ENCODE results near the gene MAP3K15. TPM values are rescaled to one million over a fixed set of nuclear protein-coding genes. Genes with fewer than 3 reads are reported as not detected.

MAP3K15 gene
- total RNA-seq, 2 donors from 2014 or later: 0.26 to 0.33 TPM

- ATAC-seq (no peak), DNase-seq (peak in 1 of 4 donors; percentile 19)
- 25 to 41% methylated on average over 6 of the region's 6 CpGs for WGBS, 2 donors
- H3K4me1 ChIP-seq: peaks cover 6% of the 10 kb centered on the region
- no peaks in the 10 kb centered on the region for H3K9me3 ChIP-seq
- no peak overlapping the region for H3K27ac ChIP-seq
- intact Hi-C loops (cut with DNase I): no loop called here
- H3K27me3 ChIP-seq: no peaks in the 10 kb centered on the region
- TF ChIP-seq POLR2A (IDR thresholded peaks at IDR 0.05): no peak
- TF ChIP-seq, protein P1, sequence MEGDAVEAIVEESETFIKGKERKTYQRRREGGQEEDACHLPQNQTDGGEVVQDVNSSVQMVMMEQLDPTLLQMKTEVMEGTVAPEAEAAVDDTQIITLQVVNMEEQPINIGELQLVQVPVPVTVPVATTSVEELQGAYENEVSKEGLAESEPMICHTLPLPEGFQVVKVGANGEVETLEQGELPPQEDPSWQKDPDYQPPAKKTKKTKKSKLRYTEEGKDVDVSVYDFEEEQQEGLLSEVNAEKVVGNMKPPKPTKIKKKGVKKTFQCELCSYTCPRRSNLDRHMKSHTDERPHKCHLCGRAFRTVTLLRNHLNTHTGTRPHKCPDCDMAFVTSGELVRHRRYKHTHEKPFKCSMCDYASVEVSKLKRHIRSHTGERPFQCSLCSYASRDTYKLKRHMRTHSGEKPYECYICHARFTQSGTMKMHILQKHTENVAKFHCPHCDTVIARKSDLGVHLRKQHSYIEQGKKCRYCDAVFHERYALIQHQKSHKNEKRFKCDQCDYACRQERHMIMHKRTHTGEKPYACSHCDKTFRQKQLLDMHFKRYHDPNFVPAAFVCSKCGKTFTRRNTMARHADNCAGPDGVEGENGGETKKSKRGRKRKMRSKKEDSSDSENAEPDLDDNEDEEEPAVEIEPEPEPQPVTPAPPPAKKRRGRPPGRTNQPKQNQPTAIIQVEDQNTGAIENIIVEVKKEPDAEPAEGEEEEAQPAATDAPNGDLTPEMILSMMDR (IDR thresholded peaks at IDR 0.05): no peak
- no peak overlapping the region for H3K4me3 ChIP-seq
- H3K36me3 ChIP-seq (replicated peaks in 1 of 2; ENCODE audit: insufficient read depth in 1 of 2, low read depth in 2 of 2): no peaks in the 10 kb centered on the region
Observed at GRCh38 chrX:19342331-19342906, 172.9 kb downstream of the MAP3K15 start.

GRCh38 chrX:19334945-19335626, 180.2 kb downstream of the MAP3K15 start:
- ATAC-seq: no peak

DNA sequence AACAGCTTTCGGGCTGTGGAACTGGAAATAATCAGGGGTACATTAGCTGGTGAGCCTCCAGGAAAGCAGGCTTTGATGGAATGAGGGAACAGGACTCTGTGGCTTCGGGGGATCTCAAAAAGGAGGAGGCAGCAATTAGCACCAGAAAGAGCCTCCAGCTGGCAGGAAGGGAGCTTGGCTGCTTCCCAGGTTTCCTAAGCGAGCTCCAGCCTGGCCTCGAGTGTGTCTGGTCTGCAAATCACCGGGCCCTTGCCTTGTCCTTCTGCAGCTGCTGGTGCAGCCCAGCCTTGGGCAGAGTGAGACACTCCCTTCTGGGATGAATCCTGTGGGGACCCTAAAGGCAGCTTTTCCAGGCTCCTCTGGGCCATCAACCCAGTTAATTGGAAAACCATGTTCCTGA, 182.3 kb downstream of the MAP3K15 start:
- DNase-seq: peak in 1 of 4 donors; percentile 18
- WGBS, 2 donors: 41 to 66% methylated on average over 2 to 5 of the region's 5 CpGs
- intact Hi-C loops (cut with DNase I): no loop called here

More at GRCh38 chrX:19334945-19335626, 180.2 kb downstream of the MAP3K15 start:
- intact Hi-C loops (cut with DNase I): no loop called here
- H3K9me3 ChIP-seq: no peaks in the 10 kb centered on the region
- TF ChIP-seq POLR2A (IDR thresholded peaks at IDR 0.05): no peak
- TF ChIP-seq, protein P1 (IDR thresholded peaks at IDR 0.05): peak in 4 of 7 experiments; percentile 22 to 51 (median 34)
- peak in 1 of 4 donors; percentile 11 for DNase-seq
- H3K4me1 ChIP-seq: no peaks in the 10 kb centered on the region
- 71 to 73% methylated on average over 14 to 16 of the region's 16 CpGs for WGBS, 2 donors
- H3K36me3 ChIP-seq (replicated peaks in 1 of 2; ENCODE audit: insufficient read depth in 1 of 2, low read depth in 2 of 2): no peaks in the 10 kb centered on the region
- no peak overlapping the region for H3K27ac ChIP-seq
- H3K4me3 ChIP-seq: no peak overlapping the region
- H3K27me3 ChIP-seq: no peaks in the 10 kb centered on the region

GRCh38 chrX:19331831-19332230, 183.5 kb downstream of the MAP3K15 start:
- DNase-seq: no peak
- Histone ChIP-seq H3K27me3 (no peaks in the 10 kb centered on the region), H3K4me3 (no peak overlapping the region), H3K27ac (no peak overlapping the region), H3K9me3 (no peaks in the 10 kb centered on the region), H3K36me3 (replicated peaks in 1 of 2; ENCODE audit: insufficient read depth in 1 of 2, low read depth in 2 of 2) (no peaks in the 10 kb centered on the region), H3K4me1 (no peaks in the 10 kb centered on the region)
- intact Hi-C loops (cut with DNase I): no loop called here
- TF ChIP-seq POLR2A (IDR thresholded peaks at IDR 0.05): no peak
- WGBS, 2 donors: 76 to 93% methylated on average over 6 to 10 of the region's 10 CpGs
- ATAC-seq: no peak

More for the DNA sequence above, 182.3 kb downstream of the MAP3K15 start:
- no peak overlapping the region for H3K4me3 ChIP-seq
- no peaks in the 10 kb centered on the region for H3K27me3 ChIP-seq
- no peak for ATAC-seq
- H3K4me1 ChIP-seq: no peaks in the 10 kb centered on the region
- no peak overlapping the region for H3K27ac ChIP-seq
- H3K9me3 ChIP-seq: no peaks in the 10 kb centered on the region
- no peak for TF ChIP-seq POLR2A (IDR thresholded peaks at IDR 0.05)
- TF ChIP-seq, protein P1 (IDR thresholded peaks at IDR 0.05): no peak
- no peaks in the 10 kb centered on the region for H3K36me3 ChIP-seq (replicated peaks in 1 of 2; ENCODE audit: insufficient read depth in 1 of 2, low read depth in 2 of 2)

DNA sequence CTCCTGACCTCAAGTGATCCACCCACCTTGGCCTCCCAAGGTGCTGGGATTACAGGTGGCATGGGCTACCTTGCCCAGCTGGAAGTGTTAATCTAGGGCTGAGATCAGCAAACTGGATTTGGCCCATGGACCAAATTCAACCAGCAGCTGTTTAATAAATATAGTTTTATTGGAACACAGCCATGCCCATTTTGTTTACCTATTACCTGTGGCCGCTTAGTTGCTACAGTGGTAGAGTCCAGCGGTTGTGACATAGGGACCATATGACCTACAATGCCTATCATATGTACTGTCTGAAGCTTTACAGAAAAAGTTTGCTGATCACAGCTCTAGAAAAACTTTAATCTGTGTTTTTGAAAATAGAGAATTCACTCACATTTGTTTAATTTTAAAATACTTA, 188.7 kb downstream of the MAP3K15 start:
- Histone ChIP-seq H3K4me1 (no peaks in the 10 kb centered on the region), H3K27me3 (no peaks in the 10 kb centered on the region), H3K9me3 (no peaks in the 10 kb centered on the region), H3K27ac (no peak overlapping the region), H3K4me3 (no peak overlapping the region), H3K36me3 (replicated peaks in 1 of 2; ENCODE audit: insufficient read depth in 1 of 2, low read depth in 2 of 2) (no peaks in the 10 kb centered on the region)
- intact Hi-C loops (cut with DNase I): no loop called here
- WGBS, 2 donors: 23 to 31% methylated on average over 2 of the region's 2 CpGs
- DNase-seq (peak in 1 of 4 donors; percentile 22), ATAC-seq (no peak)
- no peak for TF ChIP-seq POLR2A (IDR thresholded peaks at IDR 0.05)
- TF ChIP-seq, protein P1 (IDR thresholded peaks at IDR 0.05): no peak

Small RNA genes within 50 kb of the gene (small RNA-seq; reads per million reads assigned to genes)
- gene RF00019: not detected

Other genes with a start within 250 kb of the MAP3K15 start
- gene PDHA1, start 171.6 kb downstream of the MAP3K15 start, total RNA-seq: 10 to 100 TPM; 73.7 to 83.7 TPM

All from body of pancreas (tissue), 4 donors.